ENCODE results near the gene MYL4. TPM values are rescaled to one million over a fixed set of nuclear protein-coding genes. Genes with fewer than 3 reads are reported as not detected.

The MYL4 gene
- total and polyA plus RNA-seq, 3 donors from 2014 or later, result 7.6 to 19.3 (median 7.9) TPM

DNA sequence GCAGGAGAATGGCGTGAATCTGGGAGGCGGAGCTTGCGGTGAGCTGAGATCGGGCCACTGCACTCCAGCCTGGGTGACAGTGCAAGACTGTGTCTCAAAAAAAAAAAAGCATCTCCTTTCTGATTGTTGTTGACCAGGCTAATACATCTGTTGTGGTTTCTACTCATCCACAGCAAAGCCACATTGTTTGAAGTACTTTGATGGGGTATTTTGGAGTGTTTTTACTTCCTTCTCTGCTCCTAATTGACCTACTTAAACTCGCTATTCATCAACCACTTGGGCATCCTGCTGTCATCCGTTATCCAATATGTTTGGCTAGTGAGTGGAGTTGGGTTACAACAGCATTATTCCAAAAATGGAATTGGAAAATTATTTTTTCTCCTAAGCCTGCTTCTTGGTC, 16.6 kb upstream of the MYL4 start:
- 82% methylated on average over 6 of the region's 6 CpGs for WGBS, 2 donors
- TF ChIP-seq POLR2A (IDR thresholded peaks at IDR 0.05), result no peak
- TF ChIP-seq, protein P1, sequence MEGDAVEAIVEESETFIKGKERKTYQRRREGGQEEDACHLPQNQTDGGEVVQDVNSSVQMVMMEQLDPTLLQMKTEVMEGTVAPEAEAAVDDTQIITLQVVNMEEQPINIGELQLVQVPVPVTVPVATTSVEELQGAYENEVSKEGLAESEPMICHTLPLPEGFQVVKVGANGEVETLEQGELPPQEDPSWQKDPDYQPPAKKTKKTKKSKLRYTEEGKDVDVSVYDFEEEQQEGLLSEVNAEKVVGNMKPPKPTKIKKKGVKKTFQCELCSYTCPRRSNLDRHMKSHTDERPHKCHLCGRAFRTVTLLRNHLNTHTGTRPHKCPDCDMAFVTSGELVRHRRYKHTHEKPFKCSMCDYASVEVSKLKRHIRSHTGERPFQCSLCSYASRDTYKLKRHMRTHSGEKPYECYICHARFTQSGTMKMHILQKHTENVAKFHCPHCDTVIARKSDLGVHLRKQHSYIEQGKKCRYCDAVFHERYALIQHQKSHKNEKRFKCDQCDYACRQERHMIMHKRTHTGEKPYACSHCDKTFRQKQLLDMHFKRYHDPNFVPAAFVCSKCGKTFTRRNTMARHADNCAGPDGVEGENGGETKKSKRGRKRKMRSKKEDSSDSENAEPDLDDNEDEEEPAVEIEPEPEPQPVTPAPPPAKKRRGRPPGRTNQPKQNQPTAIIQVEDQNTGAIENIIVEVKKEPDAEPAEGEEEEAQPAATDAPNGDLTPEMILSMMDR (IDR thresholded peaks at IDR 0.05), result no peak
- H3K36me3 ChIP-seq (ENCODE audit: low read depth, missing control alignments), result no peaks in the 10 kb centered on the region
- H3K4me1 ChIP-seq, result peaks cover 8% of the 10 kb centered on the region
- H3K27me3 ChIP-seq, result no peaks in the 10 kb centered on the region
- no peaks in the 10 kb centered on the region for H3K9me3 ChIP-seq
- H3K4me3 ChIP-seq, result no peak overlapping the region
- intact Hi-C loops (cut with DNase I; ENCODE audit: low total_unique reads), result no loop called here
- H3K27ac ChIP-seq, result no peak overlapping the region
- no peak for DNase-seq

DNA sequence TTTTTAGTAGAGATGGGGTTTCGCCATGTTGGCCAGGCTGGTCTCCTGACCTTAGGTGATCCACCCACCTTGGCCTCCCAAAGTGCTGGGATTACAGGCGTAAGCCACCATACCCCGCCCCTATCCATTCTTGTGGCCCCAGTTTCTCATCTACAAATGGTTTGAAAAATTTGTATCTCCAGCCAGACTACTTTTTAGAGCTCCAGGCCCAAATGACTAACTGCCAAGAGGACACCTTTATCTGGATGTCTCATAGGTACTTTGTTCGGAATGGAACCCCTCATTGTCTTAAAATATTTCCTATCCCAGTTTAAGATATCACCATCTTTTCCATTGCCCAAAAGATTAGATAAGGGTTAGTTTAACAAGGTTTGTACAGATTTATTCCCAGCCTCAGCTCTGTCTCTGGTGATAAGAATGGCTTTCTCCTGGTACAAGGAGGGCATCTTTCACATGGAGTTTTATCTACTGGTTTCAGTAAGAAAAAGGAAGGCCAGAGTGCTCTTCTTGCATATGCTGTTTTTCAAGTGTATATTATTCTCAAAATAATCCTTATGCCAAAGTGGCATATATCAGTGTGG, 15.1 kb upstream of the MYL4 start:
- Histone ChIP-seq H3K4me3 (no peak overlapping the region), H3K27ac (no peak overlapping the region), H3K36me3 (ENCODE audit: low read depth, missing control alignments) (no peaks in the 10 kb centered on the region), H3K4me1 (peaks cover 5% of the 10 kb centered on the region), H3K27me3 (no peaks in the 10 kb centered on the region), H3K9me3 (no peaks in the 10 kb centered on the region)
- 89 to 95% methylated on average over 4 of the region's 4 CpGs for whole genome bisulfite sequencing, 2 donors
- TF ChIP-seq, protein P1 (IDR thresholded peaks at IDR 0.05), result no peak
- no peak for TF ChIP-seq POLR2A (IDR thresholded peaks at IDR 0.05)
- intact Hi-C loops (cut with DNase I; ENCODE audit: low total_unique reads), result no loop called here
- DNase-seq, result no peak

DNA sequence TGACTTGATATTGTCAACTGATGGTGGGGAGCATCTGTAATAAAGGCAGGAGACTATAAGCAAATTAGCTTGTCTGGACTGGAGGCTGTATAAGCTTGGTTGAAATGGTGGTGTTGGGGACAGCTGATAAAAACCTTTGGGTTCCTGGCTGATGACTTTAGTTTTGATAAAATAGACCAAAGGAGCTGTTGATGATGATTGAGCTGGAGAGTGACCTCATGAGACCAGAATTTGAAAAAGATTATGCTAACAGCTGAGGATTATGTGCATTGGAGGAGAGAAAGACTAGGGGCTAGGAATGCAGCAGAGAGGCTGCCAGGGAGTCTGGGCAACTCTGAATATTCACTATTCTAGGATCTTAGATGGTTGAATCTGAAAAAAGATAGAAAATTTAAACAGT, 11.3 kb upstream of the MYL4 start:
- H3K4me3 ChIP-seq, result no peak overlapping the region
- DNase-seq, result no peak
- H3K36me3 ChIP-seq (ENCODE audit: low read depth, missing control alignments), result no peaks in the 10 kb centered on the region
- H3K4me1 ChIP-seq, result no peaks in the 10 kb centered on the region
- intact Hi-C loops (cut with DNase I; ENCODE audit: low total_unique reads), result no loop called here
- no peak for TF ChIP-seq POLR2A (IDR thresholded peaks at IDR 0.05)
- TF ChIP-seq, protein P1 (IDR thresholded peaks at IDR 0.05), result no peak
- H3K9me3 ChIP-seq, result no peaks in the 10 kb centered on the region
- H3K27me3 ChIP-seq, result no peaks in the 10 kb centered on the region
- no peak overlapping the region for H3K27ac ChIP-seq

DNA sequence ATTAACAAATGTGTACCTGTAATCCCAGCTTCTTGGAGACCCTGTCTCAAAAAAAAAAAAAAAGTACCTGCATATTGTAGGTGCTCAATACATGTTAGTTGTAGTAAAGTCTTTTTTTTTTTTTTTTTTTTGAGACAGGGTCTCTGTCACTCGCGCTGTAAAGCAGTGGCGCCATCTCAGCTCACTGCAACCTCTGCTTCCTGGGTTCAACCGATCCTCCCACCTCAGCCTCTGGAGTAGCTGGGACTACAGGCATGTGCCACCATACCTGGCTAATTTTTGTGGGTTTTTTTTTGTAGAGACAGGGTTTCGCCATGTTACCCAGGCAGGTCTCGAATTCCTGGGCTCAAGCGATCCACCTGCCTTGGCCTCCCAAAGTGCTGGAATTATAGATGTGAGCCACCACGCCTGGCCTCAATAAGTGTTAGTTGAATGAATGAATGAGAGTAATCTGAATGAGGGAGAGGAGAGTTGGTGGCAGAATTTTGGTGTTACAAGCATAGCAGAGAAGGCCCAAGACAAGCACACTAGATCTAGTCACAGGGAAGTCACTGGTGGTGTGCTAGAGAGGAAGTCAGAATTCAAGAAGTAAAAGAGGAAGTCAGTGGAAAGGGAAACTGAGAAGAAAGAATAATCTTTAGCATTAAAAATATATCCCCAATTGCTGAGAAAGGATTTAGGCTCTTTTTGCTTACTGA, 9.4 kb upstream of the MYL4 start:
- TF ChIP-seq, protein P1 (IDR thresholded peaks at IDR 0.05), result no peak
- TF ChIP-seq POLR2A (IDR thresholded peaks at IDR 0.05), result no peak
- Histone ChIP-seq H3K36me3 (ENCODE audit: low read depth, missing control alignments) (no peaks in the 10 kb centered on the region), H3K9me3 (no peaks in the 10 kb centered on the region), H3K27ac (no peak overlapping the region), H3K27me3 (no peaks in the 10 kb centered on the region), H3K4me3 (no peak overlapping the region), H3K4me1 (no peaks in the 10 kb centered on the region)
- DNase-seq, result no peak
- WGBS, 2 donors, result 92 to 98% methylated on average over 8 of the region's 8 CpGs
- intact Hi-C loops (cut with DNase I; ENCODE audit: low total_unique reads), result no loop called here

DNA sequence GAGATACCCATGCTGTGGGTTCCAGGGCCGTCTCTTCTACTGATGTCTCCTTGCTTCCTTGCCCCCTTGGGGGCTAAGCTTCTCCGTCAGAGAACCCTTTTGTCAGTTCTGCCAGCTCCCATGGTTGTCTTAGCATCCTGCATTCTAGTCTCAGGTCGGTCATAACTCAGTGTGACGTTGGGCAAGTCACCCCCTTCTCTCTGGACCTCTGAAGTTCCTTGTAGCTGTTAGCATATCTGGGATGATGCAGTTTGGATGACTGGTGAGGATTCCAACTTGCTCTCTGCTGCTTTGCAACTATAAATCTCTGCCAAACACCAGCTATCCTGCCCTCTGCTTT, 8.9 kb upstream of the MYL4 start:
- intact Hi-C loops (cut with DNase I; ENCODE audit: low total_unique reads), result no loop called here
- Histone ChIP-seq H3K4me3 (no peak overlapping the region), H3K27me3 (no peaks in the 10 kb centered on the region), H3K9me3 (no peaks in the 10 kb centered on the region), H3K4me1 (peaks cover 3% of the 10 kb centered on the region), H3K27ac (no peak overlapping the region), H3K36me3 (ENCODE audit: low read depth, missing control alignments) (no peaks in the 10 kb centered on the region)
- WGBS, 2 donors, result 74 to 86% methylated on average over 4 of the region's 4 CpGs
- TF ChIP-seq POLR2A (IDR thresholded peaks at IDR 0.05), result no peak
- TF ChIP-seq, protein P1 (IDR thresholded peaks at IDR 0.05), result no peak
- no peak for DNase-seq

Measured in testis (tissue), 3 donors.